ENCODE results near the gene GPBP1. TPM values are rescaled to one million over a fixed set of nuclear protein-coding genes. Genes with fewer than 3 reads are reported as not detected.

The GPBP1 gene
- total RNA-seq, 1 experiment from 2014 or later: 112 TPM

DNA sequence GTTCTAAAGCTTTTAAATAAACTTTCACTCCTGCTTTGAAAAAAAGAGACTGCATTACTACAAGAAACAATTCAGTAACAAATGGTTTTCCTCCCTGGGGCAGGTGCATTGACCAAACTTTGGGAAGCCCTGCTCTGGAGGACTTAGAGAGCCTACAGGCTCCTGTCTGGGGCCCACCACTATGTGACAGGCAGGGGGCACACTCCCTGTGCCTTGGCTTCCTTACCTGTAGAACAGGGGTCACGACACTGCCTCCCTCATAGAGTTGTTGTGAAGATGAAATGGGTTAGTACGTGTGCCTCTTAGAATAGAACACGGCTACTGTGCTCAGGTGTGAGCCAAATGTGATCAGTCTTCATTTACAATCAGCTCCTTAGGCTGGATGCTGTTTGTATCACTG, 130.1 kb downstream of the GPBP1 start:
- H2BK12ac ChIP-seq (ENCODE audit: insufficient read length, low read depth, low read length): no peak overlapping the region
- H3K27ac ChIP-seq (ENCODE audit: insufficient read length, low read depth, low read length): no peak overlapping the region
- Mint-ChIP-seq H3K4me3 (no peak overlapping the region), H3K4me1 (0 out of 4 replicates have a peak, but pooled peaks cover 4% of the 10 kb centered on the region in 2 experiments), H3K36me3 (ENCODE audit: insufficient read depth in 1 of 3, low read depth in 3 of 3) (peaks cover 7 to 20% (median 7%) of the 10 kb centered on the region in 3 experiments; a peak in 6 of 7 replicates), H3K9me3 (peaks cover 25 to 29% of the 10 kb centered on the region in 2 experiments), H3K27ac (no peak overlapping the region), H3K27me3 (ENCODE audit: low read depth) (no peaks in the 10 kb centered on the region; the same call in 1 of the 2 replicates)
- no peak overlapping the region for H2AK5ac ChIP-seq (ENCODE audit: insufficient read length, low read length)
- H3K79me1 ChIP-seq (ENCODE audit: insufficient read depth, low read depth, low read length, poor library complexity, severe bottlenecking): no peaks in the 10 kb centered on the region
- no peaks in the 10 kb centered on the region for H3K4me1 ChIP-seq (ENCODE audit: insufficient read depth, low read length)
- no peaks in the 10 kb centered on the region for H4K20me1 ChIP-seq (ENCODE audit: control insufficient read depth, insufficient read depth, insufficient read length)
- H4K8ac ChIP-seq (replicated peaks; ENCODE audit: insufficient read length, low read depth, low read length): no peak overlapping the region
- TF ChIP-seq, protein P1, sequence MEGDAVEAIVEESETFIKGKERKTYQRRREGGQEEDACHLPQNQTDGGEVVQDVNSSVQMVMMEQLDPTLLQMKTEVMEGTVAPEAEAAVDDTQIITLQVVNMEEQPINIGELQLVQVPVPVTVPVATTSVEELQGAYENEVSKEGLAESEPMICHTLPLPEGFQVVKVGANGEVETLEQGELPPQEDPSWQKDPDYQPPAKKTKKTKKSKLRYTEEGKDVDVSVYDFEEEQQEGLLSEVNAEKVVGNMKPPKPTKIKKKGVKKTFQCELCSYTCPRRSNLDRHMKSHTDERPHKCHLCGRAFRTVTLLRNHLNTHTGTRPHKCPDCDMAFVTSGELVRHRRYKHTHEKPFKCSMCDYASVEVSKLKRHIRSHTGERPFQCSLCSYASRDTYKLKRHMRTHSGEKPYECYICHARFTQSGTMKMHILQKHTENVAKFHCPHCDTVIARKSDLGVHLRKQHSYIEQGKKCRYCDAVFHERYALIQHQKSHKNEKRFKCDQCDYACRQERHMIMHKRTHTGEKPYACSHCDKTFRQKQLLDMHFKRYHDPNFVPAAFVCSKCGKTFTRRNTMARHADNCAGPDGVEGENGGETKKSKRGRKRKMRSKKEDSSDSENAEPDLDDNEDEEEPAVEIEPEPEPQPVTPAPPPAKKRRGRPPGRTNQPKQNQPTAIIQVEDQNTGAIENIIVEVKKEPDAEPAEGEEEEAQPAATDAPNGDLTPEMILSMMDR (conservative IDR thresholded peaks at IDR 0.05): peak; percentile 65
- no peaks in the 10 kb centered on the region for H3K27me3 ChIP-seq (ENCODE audit: insufficient read depth, low read length)
- no peak overlapping the region for H3K56ac ChIP-seq (ENCODE audit: insufficient read length, low read depth, low read length)
- no peaks in the 10 kb centered on the region for H3K79me2 ChIP-seq (ENCODE audit: insufficient read depth, low read length)
- H3K4ac ChIP-seq (ENCODE audit: low read depth, low read length): no peak overlapping the region
- H4K91ac ChIP-seq (ENCODE audit: insufficient read length, low read depth, low read length): no peak overlapping the region
- no peak overlapping the region for H3K4me2 ChIP-seq (ENCODE audit: insufficient read depth, insufficient read length, low read length)
- H3K18ac ChIP-seq (ENCODE audit: insufficient read length, low read depth, low read length): no peak overlapping the region
- no peak overlapping the region for H4K5ac ChIP-seq (ENCODE audit: insufficient read length, low read depth, low read length)
- no peak overlapping the region for H3K14ac ChIP-seq (ENCODE audit: insufficient read depth, low read length)
- H3K23me2 ChIP-seq (ENCODE audit: insufficient read length, low read depth, low read length, poor library complexity, severe bottlenecking): no peaks in the 10 kb centered on the region
- H3K9ac ChIP-seq (ENCODE audit: extremely low read depth, insufficient read length, low read length): no peak overlapping the region
- WGBS (ENCODE audit: extremely low coverage, insufficient read length, low lambda C conversion rate): no CpG with 5 or more reads among the region's 3 CpGs
- H3K23ac ChIP-seq (ENCODE audit: insufficient read length, low read depth, low read length): no peak overlapping the region
- H2BK20ac ChIP-seq (ENCODE audit: low read depth, low read length, poor library complexity, severe bottlenecking): no peak overlapping the region
- H2BK15ac ChIP-seq (ENCODE audit: low read depth, low read length): no peak overlapping the region
- peaks cover 4% of the 10 kb centered on the region for H3K9me3 ChIP-seq (ENCODE audit: control insufficient read depth, low read depth, low read length)
- no peak overlapping the region for H2AFZ ChIP-seq (ENCODE audit: low read length)
- H2BK5ac ChIP-seq (ENCODE audit: insufficient read length, low read length): no peak overlapping the region
- no peak overlapping the region for H2BK120ac ChIP-seq (ENCODE audit: low read depth, low read length, poor library complexity, severe bottlenecking)
- peak; percentile 60 for DNase-seq
- no peak overlapping the region for H3T11ph ChIP-seq (ENCODE audit: low read length)
